Esophagus squamous epithelium (tissue), 5 donors: Measurements from ENCODE around the gene KCTD1. TPM values are rescaled to one million over a fixed set of nuclear protein-coding genes. Genes with fewer than 3 reads are reported as not detected.

Experiments used
- DNase-seq: peaks from one replicate; lab custom pipeline; 2025; lab: John Stamatoyannopoulos, UW
- H3K27ac ChIP-seq, 4 donors: fragments of 200-600 bp; sonication (generic); one replicate each; pipeline ENCODE4 v1.5.1; 2016 to 2019; ENCODE audit warnings: mild to moderate bottlenecking in 1 of 4
- H3K27me3 ChIP-seq, 4 donors: fragments of 200-600 bp; sonication (generic); 1 replicate in 3 of 4; 2 replicates in 1 of 4; pipeline versions ENCODE4 v1.5.1 to v1.6.0; 2017 to 2021; ENCODE audit warnings: antibody characterized with exemption in 1 of 4
- H3K36me3 ChIP-seq, 3 donors: fragments of 200-600 bp; sonication (generic); one replicate each; pipeline ENCODE4 v1.5.1; 2016 to 2019
- H3K4me1 ChIP-seq, 3 donors: fragments of 200-600 bp; sonication (generic); one replicate each; pipeline ENCODE4 v1.5.1; 2017 to 2019
- H3K4me3 ChIP-seq, 4 donors: fragments of 200-600 bp; sonication (generic); 1 replicate in 3 of 4; 2 replicates in 1 of 4; pipeline ENCODE4 v1.5.1; 2016 to 2019; ENCODE audit warnings: mild to moderate bottlenecking in 2 of 4, moderate library complexity in 1 of 4
- H3K9me3 ChIP-seq, 3 donors: fragments of 200-600 bp; sonication (generic); one replicate each; pipeline ENCODE4 v1.5.1; 2016 to 2019
- CTCF ChIP-seq, 6 experiments: fragments of 450-650 bp in 4 of 6; fragments of 200-600 bp in 2 of 6; sonication (generic) in 2 of 6; IDR thresholded peaks; one replicate each; pipeline ENCODE4 v1.5.1; 2016 to 2019; ENCODE audit warnings: antibody characterized with exemption in 6 of 6, mild to moderate bottlenecking in 4 of 6, moderate library complexity in 4 of 6
- POLR2A ChIP-seq, 4 donors: fragments of 450-650 bp; IDR thresholded peaks; one replicate each; pipeline ENCODE4 v1.6.1; 2017; ENCODE audit warnings: antibody characterized with exemption in 4 of 4, mild to moderate bottlenecking in 4 of 4, moderate library complexity in 3 of 4
- WGBS, 2 donors: methylation state at CpG; one replicate each; pipeline ENCODE4 v1.1.5; 2018; 5-methylcytosine and 5-hydroxymethylcytosine counted together
- intact Hi-C: fragments of 100-400 bp; cut with DNase I; formaldehyde crosslinking; loops from one replicate; pipeline ENCODE4 v1.15.0; 2022
- total RNA-seq, 4 donors: library from RNA; depleted of rRNA; stranded (reverse); fragments of >200 nt; gene quantifications; one replicate each; pipeline ENCODE4 v1.1.0, GENCODE V29; 2016
- donor health status: DM: yes; HTN: yes; CAD: no.

KCTD1 gene
- total RNA-seq, 4 donors from 2014 or later, result 46.0 to 67.1 (median 56.6) TPM

DNA sequence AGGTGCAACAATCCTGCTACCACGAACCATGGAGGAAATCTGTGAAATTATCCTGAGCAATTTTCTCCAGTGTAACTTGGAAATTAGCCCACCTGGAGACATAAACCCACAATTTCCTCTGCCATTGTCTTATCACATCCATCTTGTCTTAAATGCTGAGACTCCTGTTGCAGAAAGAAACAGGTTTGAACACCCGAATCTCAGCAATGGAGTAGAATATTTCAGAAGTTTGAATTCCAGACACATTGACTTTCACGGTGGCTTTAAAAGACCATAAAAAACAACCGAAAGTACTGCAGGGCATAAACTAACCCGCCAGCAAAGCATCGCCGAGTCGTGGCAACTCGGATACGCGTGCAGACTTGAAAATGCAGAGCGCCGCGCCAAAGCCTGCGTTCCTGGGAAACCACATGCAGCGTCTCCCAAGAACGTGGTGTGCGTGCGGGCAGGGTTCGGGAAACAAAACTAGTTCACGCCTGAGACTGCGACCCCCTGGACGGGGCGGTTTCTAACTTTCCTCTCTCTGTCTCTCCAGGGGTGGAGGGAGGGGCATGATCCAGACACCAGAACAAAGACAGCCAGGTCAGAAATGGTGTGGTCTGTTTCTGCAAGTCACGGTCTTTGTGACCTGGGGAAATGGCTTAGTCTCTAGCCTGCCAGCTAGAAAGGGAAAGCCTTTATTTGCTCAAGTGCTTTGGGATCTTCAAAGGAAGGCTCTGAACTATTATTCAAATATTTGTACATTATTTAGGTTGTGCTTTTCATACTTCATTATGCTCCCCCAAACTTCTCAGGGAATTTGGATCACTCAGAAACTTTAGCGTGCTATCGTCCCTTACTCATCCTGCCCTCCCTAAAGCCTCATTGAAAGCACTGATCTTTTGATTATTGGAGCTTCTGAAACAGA, 26.9 kb upstream of the KCTD1 start:
- WGBS, 2 donors, result 2 to 3% methylated on average over 27 of the region's 27 CpGs
- Histone ChIP-seq H3K27ac (peak overlapping the region; percentile 58 to 80 (median 76)), H3K9me3 (no peaks in the 10 kb centered on the region), H3K27me3 (no peaks in the 10 kb centered on the region), H3K4me3 (peak overlapping the region; percentile 27 to 63 (median 40)), H3K36me3 (no peaks in the 10 kb centered on the region), H3K4me1 (peaks cover 0 to 31% (median 6%) of the 10 kb centered on the region in 3 donors)
- TF ChIP-seq CTCF (IDR thresholded peaks at IDR 0.05) (no peak), POLR2A (IDR thresholded peaks at IDR 0.05) (no peak)
- intact Hi-C loops, result no loop called here
- DNase-seq, result no peak

DNA sequence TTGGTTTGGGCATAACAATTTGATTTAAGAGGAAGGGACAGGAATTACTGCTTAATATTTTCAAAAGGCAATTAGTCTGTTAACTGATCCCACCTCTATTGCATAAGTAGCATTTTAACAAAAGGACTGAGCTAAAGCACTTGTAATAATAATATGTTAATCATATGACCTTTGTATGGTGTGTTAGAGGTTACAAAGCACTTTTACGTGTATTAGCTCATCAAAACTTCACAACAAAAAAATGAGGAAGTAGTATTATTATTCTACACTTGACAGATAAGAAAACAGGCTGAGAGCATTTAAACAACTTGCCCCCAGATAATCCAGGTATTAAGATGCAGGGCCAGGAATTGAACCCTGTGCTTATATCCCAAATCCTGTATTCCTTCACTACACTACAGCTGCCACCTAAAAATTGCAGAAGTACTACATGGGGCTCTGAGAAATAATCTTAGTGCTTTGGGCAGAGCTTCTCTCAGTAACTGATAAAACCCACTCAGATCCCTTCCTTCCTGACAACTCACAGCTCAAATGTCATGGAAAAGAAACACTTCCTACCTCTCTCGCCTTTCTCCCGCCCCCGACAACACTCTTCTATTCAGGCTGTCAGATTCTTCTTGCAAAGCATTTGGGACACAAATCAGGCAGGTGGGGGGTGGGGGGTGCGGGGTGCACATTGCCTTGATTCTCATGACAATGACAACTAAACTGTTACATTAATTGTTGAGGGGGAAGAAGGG, 20.7 kb upstream of the KCTD1 start:
- intact Hi-C loops, result no loop called here
- no peaks in the 10 kb centered on the region for H3K27me3 ChIP-seq
- no peaks in the 10 kb centered on the region for H3K36me3 ChIP-seq
- no peak for DNase-seq
- H3K27ac ChIP-seq, result no peak overlapping the region
- no peaks in the 10 kb centered on the region for H3K9me3 ChIP-seq
- WGBS, 2 donors, result 37 to 41% methylated on average over 4 to 5 of the region's 5 CpGs
- H3K4me1 ChIP-seq, result peaks cover 0 to 41% (median 0%) of the 10 kb centered on the region in 3 donors
- H3K4me3 ChIP-seq, result no peak overlapping the region
- no peak for TF ChIP-seq CTCF (IDR thresholded peaks at IDR 0.05)
- TF ChIP-seq POLR2A (IDR thresholded peaks at IDR 0.05), result no peak

DNA sequence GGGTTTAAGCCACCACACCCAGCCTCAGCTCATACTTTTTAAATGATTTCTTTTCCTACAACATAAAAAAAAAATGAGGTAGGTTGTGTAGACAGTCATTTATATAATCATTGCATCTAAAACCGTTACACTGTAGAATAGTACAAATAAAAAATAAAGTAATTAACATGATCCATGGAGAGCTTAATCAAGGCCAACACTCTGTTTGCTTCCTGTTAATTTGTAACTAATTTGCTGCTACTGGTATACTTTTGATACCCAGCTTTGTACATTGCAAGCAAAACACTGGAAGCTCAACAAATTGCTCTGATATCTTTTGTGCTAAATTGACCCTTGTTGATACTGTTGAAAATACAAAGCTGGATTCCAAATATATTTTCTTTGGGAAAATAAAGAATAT, 20.2 kb upstream of the KCTD1 start:
- 76 to 84% methylated on average over 1 of the region's 1 CpG for WGBS, 2 donors
- no peaks in the 10 kb centered on the region for H3K36me3 ChIP-seq
- H3K27me3 ChIP-seq, result no peaks in the 10 kb centered on the region
- H3K4me3 ChIP-seq, result no peak overlapping the region
- H3K4me1 ChIP-seq, result peaks cover 0 to 46% (median 0%) of the 10 kb centered on the region in 3 donors
- intact Hi-C loops, result no loop called here
- TF ChIP-seq CTCF (IDR thresholded peaks at IDR 0.05), result no peak
- no peak for TF ChIP-seq POLR2A (IDR thresholded peaks at IDR 0.05)
- H3K27ac ChIP-seq, result no peak overlapping the region
- H3K9me3 ChIP-seq, result no peaks in the 10 kb centered on the region
- DNase-seq, result no peak

GRCh38 chr18:26566874-26567555, 18.7 kb upstream of the KCTD1 start:
- WGBS, 2 donors, result 39 to 50% methylated on average over 1 of the region's 1 CpG
- Histone ChIP-seq H3K4me1 (peaks cover 0 to 46% (median 0%) of the 10 kb centered on the region in 3 donors), H3K27ac (no peak overlapping the region), H3K36me3 (no peaks in the 10 kb centered on the region), H3K4me3 (no peak overlapping the region), H3K27me3 (no peaks in the 10 kb centered on the region), H3K9me3 (no peaks in the 10 kb centered on the region)
- DNase-seq, result no peak
- intact Hi-C loops, result no loop called here
- TF ChIP-seq POLR2A (IDR thresholded peaks at IDR 0.05) (no peak), CTCF (IDR thresholded peaks at IDR 0.05) (peak in 2 of 6 experiments; percentile 18 to 19)
